Astrocyte (in vitro differentiated cells and primary cell): ENCODE measurements around the gene SLC51B. TPM values are rescaled to one million over a fixed set of nuclear protein-coding genes. Genes with fewer than 3 reads are reported as not detected.
A peak's percentile ranks its signal among the peaks of the same experiment; 100 is the strongest.

Source experiments
- DNase-seq: peaks from one replicate; pipeline ENCODE4 v3.0.0-alpha.2; 2010; ENCODE audit warnings: low read depth
- FAIRE-seq: peaks from 2 replicates; lab custom pipeline; 2011; peaks lifted over from hg19 to GRCh38; lab: Jason Lieb, UNC
- H2AFZ ChIP-seq: 2 replicates; pipeline ENCODE4 v1.6.0; 2012; ENCODE audit warnings: low read depth, low read length, inconsistent platforms
- H3K27ac ChIP-seq: 2 replicates; pipeline ENCODE4 v1.5.1; 2011; ENCODE audit warnings: low read depth, low read length, inconsistent platforms
- H3K27me3 ChIP-seq: 2 replicates; pipeline ENCODE4 v1.6.0; 2011; ENCODE audit warnings: low read length, inconsistent platforms; ENCODE audit not compliant: insufficient read depth
- H3K36me3 ChIP-seq: 2 replicates; pipeline ENCODE4 v1.5.1; 2011; ENCODE audit warnings: low read length, inconsistent platforms; ENCODE audit not compliant: insufficient read depth
- H3K4me1 ChIP-seq: 2 replicates; pipeline ENCODE4 v1.5.1; 2011; ENCODE audit warnings: low read length, inconsistent platforms; ENCODE audit not compliant: insufficient read depth
- H3K4me2 ChIP-seq: 2 replicates; pipeline ENCODE4 v1.6.0; 2012; ENCODE audit warnings: low read length, inconsistent platforms
- H3K4me3 ChIP-seq: 2 replicates; pipeline ENCODE4 v1.5.1; 2011; ENCODE audit warnings: low read depth, mild to moderate bottlenecking, low read length, inconsistent platforms; ENCODE audit not compliant: insufficient read depth
- H3K79me2 ChIP-seq: 2 replicates; pipeline ENCODE4 v1.6.0; 2012; ENCODE audit warnings: mild to moderate bottlenecking, low read length, inconsistent platforms; ENCODE audit not compliant: insufficient read depth
- H3K9ac ChIP-seq: 2 replicates; pipeline ENCODE4 v1.6.0; 2012; ENCODE audit warnings: mild to moderate bottlenecking, low read length, inconsistent platforms
- H3K9me3 ChIP-seq: 2 replicates; pipeline ENCODE4 v1.5.1; 2012; ENCODE audit warnings: low read depth, mild to moderate bottlenecking, low read length, inconsistent platforms; ENCODE audit not compliant: insufficient read depth
- H4K20me1 ChIP-seq: 2 replicates; pipeline ENCODE4 v1.6.0; 2012; ENCODE audit warnings: low read length, inconsistent platforms; ENCODE audit not compliant: insufficient read depth
- H3K27ac Mint-ChIP-seq: one replicate; pipeline ENCODE4 v1.8.0; 2021; ENCODE audit warnings: mild to moderate bottlenecking, mixed read lengths; ENCODE audit not compliant: unreplicated experiment
- H3K27me3 Mint-ChIP-seq: one replicate; pipeline ENCODE4 v1.8.0; 2021; ENCODE audit warnings: low read depth, mixed read lengths; ENCODE audit not compliant: unreplicated experiment
- H3K36me3 Mint-ChIP-seq: one replicate; pipeline ENCODE4 v1.8.0; 2021; ENCODE audit warnings: low read depth, mixed read lengths; ENCODE audit not compliant: unreplicated experiment
- H3K4me1 Mint-ChIP-seq: one replicate; pipeline ENCODE4 v1.8.0; 2021; ENCODE audit warnings: low read depth, mixed read lengths; ENCODE audit not compliant: unreplicated experiment
- H3K4me3 Mint-ChIP-seq: one replicate; pipeline ENCODE4 v1.8.0; 2021; ENCODE audit warnings: mild to moderate bottlenecking, moderate library complexity, mixed read lengths; ENCODE audit not compliant: unreplicated experiment
- H3K9me3 Mint-ChIP-seq: one replicate; pipeline ENCODE4 v1.8.0; 2021; ENCODE audit warnings: mild to moderate bottlenecking, mixed read lengths; ENCODE audit not compliant: unreplicated experiment
- CTCF ChIP-seq: IDR thresholded peaks from 2 replicates; pipeline ENCODE4 v1.5.1; 2011; ENCODE audit warnings: low read depth, mild to moderate bottlenecking, inconsistent platforms, low read length, moderate library complexity; ENCODE audit not compliant: insufficient read depth
- EZH2 ChIP-seq: IDR thresholded peaks from 2 replicates; pipeline ENCODE4 v1.6.1; 2012; ENCODE audit warnings: mild to moderate bottlenecking, low read length, inconsistent platforms; ENCODE audit not compliant: insufficient read depth
- total RNA-seq: library from RNA; stranded (reverse); gene quantifications from 2 replicates; pipeline ENCODE4 v1.2.1, GENCODE V29; 2021

Gene SLC51B
- total RNA-seq, 1 donor from 2014 or later: not detected

GRCh38 chr15:65077981-65078352 is 32.8 kb downstream of the SLC51B start:
- Histone ChIP-seq H3K27ac (no peak overlapping the region), H2AFZ (peak overlapping the region; percentile 63), H3K9me3 (no peaks in the 10 kb centered on the region), H3K4me2 (peak overlapping the region; percentile 33), H4K20me1 (no peaks in the 10 kb centered on the region), H3K4me1 (peaks cover 9% of the 10 kb centered on the region), H3K4me3 (no peak overlapping the region), H3K9ac (no peak overlapping the region), H3K36me3 (no peaks in the 10 kb centered on the region), H3K79me2 (no peaks in the 10 kb centered on the region), H3K27me3 (peaks cover 36% of the 10 kb centered on the region)
- Mint-ChIP-seq H3K4me3 (no peak overlapping the region), H3K27ac (no peak overlapping the region), H3K36me3 (peaks cover 2% of the 10 kb centered on the region), H3K9me3 (peaks cover 10% of the 10 kb centered on the region), H3K27me3 (peaks cover 49% of the 10 kb centered on the region), H3K4me1 (peaks cover 7% of the 10 kb centered on the region)
- DNase-seq (no peak), FAIRE-seq (no peak)
- TF ChIP-seq EZH2: no peak
- TF ChIP-seq CTCF: peak; percentile 23

GRCh38 chr15:65079580-65079979 is 34.4 kb downstream of the SLC51B start:
- TF ChIP-seq CTCF (no peak), EZH2 (no peak)
- H3K4me1 Mint-ChIP-seq: peaks cover 7% of the 10 kb centered on the region
- H3K36me3 ChIP-seq: no peaks in the 10 kb centered on the region
- peaks cover 2% of the 10 kb centered on the region for H3K36me3 Mint-ChIP-seq
- no peak overlapping the region for H3K4me2 ChIP-seq
- H3K4me1 ChIP-seq: peaks cover 9% of the 10 kb centered on the region
- H3K4me3 Mint-ChIP-seq: no peak overlapping the region
- no peak for DNase-seq
- H3K9me3 ChIP-seq: no peaks in the 10 kb centered on the region
- H4K20me1 ChIP-seq: no peaks in the 10 kb centered on the region
- no peak overlapping the region for H3K9ac ChIP-seq
- peaks cover 9% of the 10 kb centered on the region for H3K9me3 Mint-ChIP-seq
- peaks cover 59% of the 10 kb centered on the region for H3K27me3 Mint-ChIP-seq
- H3K27ac ChIP-seq: no peak overlapping the region
- peaks cover 49% of the 10 kb centered on the region for H3K27me3 ChIP-seq
- no peaks in the 10 kb centered on the region for H3K79me2 ChIP-seq
- no peak overlapping the region for H3K27ac Mint-ChIP-seq
- no peak for FAIRE-seq
- H2AFZ ChIP-seq: no peak overlapping the region
- no peak overlapping the region for H3K4me3 ChIP-seq

- Mint-ChIP-seq H3K4me1 (peaks cover 9% of the 10 kb centered on the region), H3K27ac (no peak overlapping the region), H3K4me3 (no peak overlapping the region), H3K9me3 (peaks cover under 1% of the 10 kb centered on the region), H3K36me3 (no peaks in the 10 kb centered on the region), H3K27me3 (peaks cover 64% of the 10 kb centered on the region)
- TF ChIP-seq CTCF (no peak), EZH2 (no peak)
- no peak overlapping the region for H3K9ac ChIP-seq
- no peaks in the 10 kb centered on the region for H4K20me1 ChIP-seq
- no peak overlapping the region for H3K4me3 ChIP-seq
- H2AFZ ChIP-seq: no peak overlapping the region
- H3K9me3 ChIP-seq: no peaks in the 10 kb centered on the region
- no peak overlapping the region for H3K27ac ChIP-seq
- peaks cover 58% of the 10 kb centered on the region for H3K27me3 ChIP-seq
- H3K4me2 ChIP-seq: no peak overlapping the region
- DNase-seq (no peak), FAIRE-seq (no peak)
- no peaks in the 10 kb centered on the region for H3K79me2 ChIP-seq
- H3K36me3 ChIP-seq: no peaks in the 10 kb centered on the region
- peaks cover 9% of the 10 kb centered on the region for H3K4me1 ChIP-seq
Observed at GRCh38 chr15:65081270-65081669, 36.1 kb downstream of the SLC51B start.
